Karpas-422 (cell line): Measurements from ENCODE around the gene GAS1. TPM values are rescaled to one million over a fixed set of nuclear protein-coding genes. Genes with fewer than 3 reads are reported as not detected.

Experiments used
- DNase-seq: peaks from one replicate; pipeline ENCODE4 v3.0.0-alpha.2; 2015
- H2AFZ ChIP-seq: fragments of 200-600 bp; sonication (generic); 2 replicates; pipeline ENCODE4 v1.6.1; 2014; ENCODE audit warnings: antibody characterized with exemption, low read length, mixed read lengths
- H3K27ac ChIP-seq: fragments of 200-600 bp; sonication (generic); 2 replicates; pipeline ENCODE4 v1.5.1; 2014; ENCODE audit warnings: mild to moderate bottlenecking, low read length, moderate library complexity
- H3K27me3 ChIP-seq: fragments of 200-600 bp; sonication (generic); 2 replicates; pipeline ENCODE4 v1.6.1; 2014; ENCODE audit warnings: low read length, mixed read lengths
- H3K36me3 ChIP-seq: fragments of 200-600 bp; sonication (generic); 2 replicates; pipeline ENCODE4 v1.6.1; 2014; ENCODE audit warnings: low read length, mixed read lengths; ENCODE audit not compliant: insufficient read depth
- H3K4me1 ChIP-seq: fragments of 200-600 bp; sonication (generic); 2 replicates; pipeline ENCODE4 v1.6.1; 2014; ENCODE audit warnings: mild to moderate bottlenecking, low read length, mixed read lengths
- H3K4me2 ChIP-seq: fragments of 200-600 bp; sonication (generic); 2 replicates; pipeline ENCODE4 v1.6.1; 2014; ENCODE audit warnings: low read length, low read depth, mild to moderate bottlenecking; ENCODE audit not compliant: poor library complexity, severe bottlenecking
- H3K4me3 ChIP-seq: fragments of 200-600 bp; sonication (generic); 2 replicates; pipeline ENCODE4 v1.5.1; 2014; ENCODE audit warnings: mild to moderate bottlenecking, antibody characterized with exemption, low read length, mixed read lengths
- H3K79me2 ChIP-seq: fragments of 200-600 bp; sonication (generic); 2 replicates; pipeline ENCODE4 v1.6.1; 2014; ENCODE audit warnings: mild to moderate bottlenecking, low read length, mixed read lengths
- H3K9ac ChIP-seq: fragments of 200-600 bp; sonication (generic); 2 replicates; pipeline ENCODE4 v1.6.0; 2014; ENCODE audit warnings: low read length
- H3K9me2 ChIP-seq: fragments of 200-600 bp; sonication (generic), shearing (Covaris generic); replicated peaks from 2 replicates; pipeline ENCODE4 v1.6.0; 2014; ENCODE audit warnings: mild to moderate bottlenecking, low read length, moderate library complexity; ENCODE audit not compliant: insufficient read depth
- H3K9me3 ChIP-seq: fragments of 300-700, 200-600 bp; sonication (generic); 2 replicates; pipeline ENCODE4 v1.6.1; 2014; ENCODE audit warnings: low read length, mixed read lengths
- H4K20me1 ChIP-seq: fragments of 200-600 bp; sonication (generic); 2 replicates; pipeline ENCODE4 v1.6.1; 2014; ENCODE audit warnings: mild to moderate bottlenecking, antibody characterized with exemption, low read length, low read depth; ENCODE audit not compliant: insufficient read depth
- total RNA-seq: library from RNA; depleted of rRNA; stranded (reverse); fragments of >200 nt; shearing (Covaris generic); gene quantifications from 2 replicates; pipeline ENCODE4 v1.2.3, GENCODE V29; 2014; ENCODE audit warnings: low replicate concordance

The GAS1 gene
- total RNA-seq, 1 experiment from 2014 or later, result 0.15 TPM

- no peaks in the 10 kb centered on the region for H3K9me2 ChIP-seq
- no peaks in the 10 kb centered on the region for H3K36me3 ChIP-seq
- no peak overlapping the region for H3K27ac ChIP-seq
- no peak overlapping the region for H3K9ac ChIP-seq
- H3K79me2 ChIP-seq, result no peaks in the 10 kb centered on the region
- H3K4me2 ChIP-seq, result no peak overlapping the region
- no peaks in the 10 kb centered on the region for H3K9me3 ChIP-seq
- no peak overlapping the region for H3K4me3 ChIP-seq
- H4K20me1 ChIP-seq, result no peaks in the 10 kb centered on the region
- no peaks in the 10 kb centered on the region for H3K4me1 ChIP-seq
- no peaks in the 10 kb centered on the region for H3K27me3 ChIP-seq
- no peak overlapping the region for H2AFZ ChIP-seq
- no peak for DNase-seq
Observed at GRCh38 chr9:86903734-86904085, 43.6 kb downstream of the GAS1 start.

- no peaks in the 10 kb centered on the region for H3K79me2 ChIP-seq
- no peaks in the 10 kb centered on the region for H3K36me3 ChIP-seq
- H3K27me3 ChIP-seq, result no peaks in the 10 kb centered on the region
- H3K4me2 ChIP-seq, result no peak overlapping the region
- no peaks in the 10 kb centered on the region for H4K20me1 ChIP-seq
- H3K27ac ChIP-seq, result no peak overlapping the region
- no peaks in the 10 kb centered on the region for H3K4me1 ChIP-seq
- no peak overlapping the region for H3K4me3 ChIP-seq
- no peak overlapping the region for H2AFZ ChIP-seq
- no peaks in the 10 kb centered on the region for H3K9me2 ChIP-seq
- no peak for DNase-seq
- H3K9me3 ChIP-seq, result no peaks in the 10 kb centered on the region
- H3K9ac ChIP-seq, result no peak overlapping the region
Observed at GRCh38 chr9:86902991-86903733, 44.1 kb downstream of the GAS1 start.

GRCh38 chr9:86902586-86902985 is 44.7 kb downstream of the GAS1 start:
- Histone ChIP-seq H3K79me2 (no peaks in the 10 kb centered on the region), H3K9me3 (no peaks in the 10 kb centered on the region), H3K27ac (no peak overlapping the region), H3K36me3 (no peaks in the 10 kb centered on the region), H3K9me2 (no peaks in the 10 kb centered on the region), H3K27me3 (no peaks in the 10 kb centered on the region), H3K4me3 (no peak overlapping the region), H4K20me1 (no peaks in the 10 kb centered on the region), H3K4me2 (no peak overlapping the region), H3K4me1 (no peaks in the 10 kb centered on the region), H3K9ac (no peak overlapping the region), H2AFZ (no peak overlapping the region)
- DNase-seq, result no peak

GRCh38 chr9:86902176-86902575 is 45.1 kb downstream of the GAS1 start:
- no peaks in the 10 kb centered on the region for H3K36me3 ChIP-seq
- H3K27me3 ChIP-seq, result no peaks in the 10 kb centered on the region
- no peak for DNase-seq
- no peaks in the 10 kb centered on the region for H3K9me2 ChIP-seq
- H3K4me1 ChIP-seq, result no peaks in the 10 kb centered on the region
- H2AFZ ChIP-seq, result no peak overlapping the region
- H3K9ac ChIP-seq, result no peak overlapping the region
- no peaks in the 10 kb centered on the region for H3K9me3 ChIP-seq
- H3K27ac ChIP-seq, result no peak overlapping the region
- no peaks in the 10 kb centered on the region for H3K79me2 ChIP-seq
- H4K20me1 ChIP-seq, result no peaks in the 10 kb centered on the region
- no peak overlapping the region for H3K4me3 ChIP-seq
- no peak overlapping the region for H3K4me2 ChIP-seq

DNA sequence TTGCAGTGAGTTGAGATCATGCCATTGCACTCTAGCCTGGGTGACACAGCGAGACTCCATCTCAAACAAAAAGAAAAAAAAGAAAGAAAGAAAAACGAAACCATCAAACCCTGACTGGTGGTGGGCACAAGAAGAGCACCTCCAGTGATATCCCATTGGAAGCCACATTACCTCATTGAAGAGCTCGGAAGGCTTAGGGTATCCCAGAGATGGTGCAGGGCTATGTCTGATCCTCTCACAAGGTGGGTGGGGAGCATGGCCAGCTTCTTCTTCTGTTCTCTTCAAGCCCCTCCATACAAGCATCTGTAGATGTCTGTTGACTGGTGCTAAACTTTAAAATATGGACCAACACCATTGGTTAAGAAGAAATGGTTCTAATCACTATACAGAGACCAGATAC is 45.8 kb downstream of the GAS1 start:
- Histone ChIP-seq H3K27me3 (no peaks in the 10 kb centered on the region), H3K4me2 (no peak overlapping the region)

More for the DNA sequence above, 45.8 kb downstream of the GAS1 start:
- Histone ChIP-seq H3K4me1 (no peaks in the 10 kb centered on the region), H3K27ac (no peak overlapping the region), H3K79me2 (no peaks in the 10 kb centered on the region), H3K9ac (no peak overlapping the region), H3K9me3 (no peaks in the 10 kb centered on the region), H4K20me1 (no peaks in the 10 kb centered on the region), H3K4me3 (no peak overlapping the region), H3K9me2 (no peaks in the 10 kb centered on the region), H3K36me3 (no peaks in the 10 kb centered on the region), H2AFZ (no peak overlapping the region)
- DNase-seq, result no peak
